ENCODE measurements around the gene MOSPD3. TPM values are rescaled to one million over a fixed set of nuclear protein-coding genes. Genes with fewer than 3 reads are reported as not detected.

Gene MOSPD3
- total RNA-seq, 4 donors from 2014 or later: 7.6 to 22.4 (median 15.5) TPM

Small RNA genes within 50 kb of the gene (small RNA-seq; reads per million reads assigned to genes)
- 0 reads per million in 4 donors for gene SAP25

Other genes with a start within 250 kb of the MOSPD3 start
- 1 to 10 TPM in 2 of 4 donors, under 1 TPM in 2; 0.61 to 5.0 (median 1.1) TPM for gene PILRA, start 239.1 kb upstream of the MOSPD3 start, total RNA-seq
- 1 to 10 TPM in 2 of 4 donors, under 1 TPM in 2; 0.83 to 4.2 (median 1.5) TPM for gene ZCWPW1, start 183.8 kb upstream of the MOSPD3 start, total RNA-seq
- 10 to 100 TPM; 18.0 to 27.7 (median 23.4) TPM for gene MEPCE, start 182.7 kb upstream of the MOSPD3 start, total RNA-seq
- 10 to 100 TPM; 18.4 to 28.2 (median 26.4) TPM for gene PPP1R35, start 176.0 kb upstream of the MOSPD3 start, total RNA-seq
- not detected for gene SPACDR, start 148.3 kb upstream of the MOSPD3 start, total RNA-seq
- 10 to 100 TPM; 29.2 to 65.0 (median 33.7) TPM for gene TSC22D4, start 133.3 kb upstream of the MOSPD3 start, total RNA-seq
- gene NYAP1, start 128.6 kb upstream of the MOSPD3 start, total RNA-seq: 1 to 10 TPM in 1 of 4 donors, under 1 TPM in 2, not detected in 1; 0.31 to 1.1 (median 0.57) TPM
- gene AGFG2, start 73.3 kb upstream of the MOSPD3 start, total RNA-seq: 10 to 100 TPM; 14.5 to 49.2 (median 26.6) TPM
- gene SAP25, start 38.6 kb upstream of the MOSPD3 start, total RNA-seq: 1 to 10 TPM in 1 of 4 donors, under 1 TPM in 1, not detected in 2; 0.38 to 1.8 TPM
- gene LRCH4, start 26.4 kb upstream of the MOSPD3 start, total RNA-seq: 10 to 100 TPM; 50.1 to 84.0 (median 70.4) TPM
- gene FBXO24, start 26.2 kb upstream of the MOSPD3 start, total RNA-seq: 1 to 10 TPM in 1 of 4 donors, under 1 TPM in 2, not detected in 1; 0.19 to 1.6 (median 0.29) TPM
- 10 to 100 TPM in 2 of 4 donors, 1 to 10 TPM in 2; 4.6 to 23.8 (median 9.9) TPM for gene PCOLCE, start 10.2 kb upstream of the MOSPD3 start, total RNA-seq
- gene TFR2, start 29.0 kb downstream of the MOSPD3 start, total RNA-seq: 1 to 10 TPM in 1 of 4 donors, under 1 TPM in 3; 0.38 to 1.1 (median 0.84) TPM
- not detected for gene ACTL6B, start 43.9 kb downstream of the MOSPD3 start, total RNA-seq
- 100 to 1,000 TPM; 186 to 306 (median 226) TPM for gene GNB2, start 61.2 kb downstream of the MOSPD3 start, total RNA-seq
- gene GIGYF1, start 81.7 kb downstream of the MOSPD3 start, total RNA-seq: 10 to 100 TPM in 3 of 4 donors, 1 to 10 TPM in 1; 8.0 to 24.2 (median 13.8) TPM
- 10 to 100 TPM; 28.0 to 36.7 (median 30.0) TPM for gene POP7, start 93.6 kb downstream of the MOSPD3 start, total RNA-seq
- not detected for gene EPO, start 107.9 kb downstream of the MOSPD3 start, total RNA-seq
- gene ZAN, start 121.1 kb downstream of the MOSPD3 start, total RNA-seq: under 1 TPM in 1 of 4 donors, not detected in 3; 0.04 TPM
- gene EPHB4, start 215.0 kb downstream of the MOSPD3 start, total RNA-seq: 10 to 100 TPM; 29.1 to 55.0 (median 36.5) TPM
- gene SLC12A9, start 240.2 kb downstream of the MOSPD3 start, total RNA-seq: 10 to 100 TPM in 3 of 4 donors, 1 to 10 TPM in 1; 9.9 to 19.6 (median 17.3) TPM

Measured in esophagus squamous epithelium (tissue), 4 donors.